CD4-positive, alpha-beta T cell treated with Interleukin-1 beta for 1 hour (primary cell): Measurements from ENCODE around the gene TMED7.
"Not testable (repeated sequence)": the region's sequence is repeated elsewhere in the genome, so short reads cannot be mapped to it uniquely, and the experiment has no call there.

Experiments
- DNase-seq, 2 donors: peaks; one replicate each; pipeline ENCODE4 v3.0.0-alpha.2; 2020 to 2022

Gene TMED7

GRCh38 chr5:115625579-115626444 lies at the start of gene TMED7:
Gene TMED7 (minus strand): TSS chr5:115626036. CDS start chr5:115625792, 244 bp downstream.
- DNase-seq, result peak; percentile 99

DNA sequence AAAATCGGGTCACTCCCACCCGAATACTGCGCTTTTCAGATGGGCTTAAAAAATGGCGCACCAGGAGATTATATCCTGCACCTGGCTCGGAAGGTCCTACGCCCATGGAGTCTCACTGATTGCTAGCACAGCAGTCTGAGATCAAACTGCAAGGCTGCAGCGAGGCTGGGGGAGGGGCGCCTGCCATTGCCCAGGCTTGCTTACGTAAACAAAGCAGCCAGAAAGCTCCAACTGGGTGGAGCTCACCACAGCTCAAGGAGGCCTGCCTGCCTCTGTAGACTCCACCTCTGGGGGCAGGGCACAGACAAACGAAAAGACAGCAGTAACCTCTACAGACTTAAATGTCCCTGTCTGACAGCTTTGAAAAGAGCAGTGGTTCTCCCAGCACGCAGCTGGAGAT lies 48.9 kb upstream of the TMED7 start:
- DNase-seq, result not testable (repeated sequence)

GRCh38 chr5:115673596-115673995 lies 47.8 kb upstream of the TMED7 start:
- DNase-seq, result no peak

GRCh38 chr5:115671939-115672338 lies 46.1 kb upstream of the TMED7 start:
- DNase-seq, result no peak

- no peak for DNase-seq
These were observed 40.2 kb upstream of the TMED7 start for GRCh38 chr5:115666023-115666422.

DNA sequence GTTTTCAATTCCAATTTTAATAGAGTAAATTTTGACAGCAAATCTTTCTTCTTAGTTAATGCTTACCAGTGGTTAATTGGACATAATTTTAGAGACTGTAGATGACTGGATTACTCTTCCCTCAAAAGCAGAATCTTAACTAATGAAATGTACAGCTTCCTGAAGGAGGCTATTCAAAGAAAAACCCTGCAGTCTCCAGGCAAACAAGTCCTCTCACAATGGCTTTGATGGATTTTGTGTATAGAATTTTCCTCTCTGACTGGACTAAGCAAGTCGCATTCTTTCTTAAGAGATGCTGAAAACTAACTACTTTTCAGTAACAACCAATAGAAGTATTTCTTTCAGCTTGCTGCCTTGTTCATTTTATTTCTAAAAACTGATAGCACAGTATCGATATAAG lies 35.7 kb upstream of the TMED7 start:
- no peak for DNase-seq

GRCh38 chr5:115661101-115661500 lies 35.3 kb upstream of the TMED7 start:
- no peak for DNase-seq

DNA sequence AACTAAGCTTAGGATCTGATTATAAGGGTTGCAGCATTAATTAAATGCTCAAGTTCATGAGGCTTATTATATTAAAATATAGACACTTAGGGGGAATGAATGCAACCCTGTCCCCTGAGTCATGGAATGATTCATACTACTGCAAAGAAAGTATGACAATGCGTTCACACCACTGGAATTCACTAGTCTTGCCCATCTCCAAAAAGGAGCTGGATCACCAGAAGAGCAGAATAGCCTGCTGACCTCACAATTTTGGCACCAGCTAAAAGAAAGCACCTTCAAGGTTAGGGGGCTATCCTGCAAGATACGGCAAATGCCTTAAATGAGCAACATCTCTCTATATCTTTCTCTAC lies 32.0 kb upstream of the TMED7 start:
- DNase-seq, result no peak

DNA sequence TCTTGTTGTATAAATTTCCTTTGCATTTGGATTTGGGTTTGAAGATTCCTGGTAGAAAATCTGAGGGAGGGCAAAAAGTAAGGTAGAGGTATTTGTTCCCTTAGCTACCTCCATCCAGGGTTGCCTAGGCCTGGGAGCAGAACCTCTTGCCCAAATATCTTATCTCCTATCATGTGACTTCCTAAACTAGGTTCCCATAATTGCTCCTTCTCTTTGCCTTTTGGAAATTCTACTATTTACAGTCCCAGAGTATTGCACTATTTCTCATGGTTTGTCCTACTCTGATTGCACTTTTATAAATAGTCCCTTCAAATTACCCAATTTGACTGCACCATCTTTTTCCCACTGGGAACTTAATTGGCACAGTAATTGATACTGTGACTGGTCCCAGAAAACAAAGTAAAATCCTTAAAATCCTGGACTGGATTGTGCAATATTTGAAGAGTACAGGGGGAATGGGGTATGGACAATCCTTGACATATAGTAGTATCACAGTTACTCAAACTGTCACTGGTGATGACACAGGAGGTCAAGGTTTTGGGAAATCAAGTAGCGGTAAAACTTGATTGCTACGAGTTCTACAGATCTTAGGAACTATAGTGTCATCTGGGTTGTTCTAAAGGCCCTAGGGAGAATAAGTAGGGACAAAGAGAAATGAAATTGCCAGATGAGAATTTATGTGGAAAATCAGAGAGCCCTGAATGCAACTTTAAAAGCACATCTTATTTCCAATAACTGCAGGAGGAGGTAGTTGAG lies 31.5 kb upstream of the TMED7 start:
- no peak for DNase-seq

DNA sequence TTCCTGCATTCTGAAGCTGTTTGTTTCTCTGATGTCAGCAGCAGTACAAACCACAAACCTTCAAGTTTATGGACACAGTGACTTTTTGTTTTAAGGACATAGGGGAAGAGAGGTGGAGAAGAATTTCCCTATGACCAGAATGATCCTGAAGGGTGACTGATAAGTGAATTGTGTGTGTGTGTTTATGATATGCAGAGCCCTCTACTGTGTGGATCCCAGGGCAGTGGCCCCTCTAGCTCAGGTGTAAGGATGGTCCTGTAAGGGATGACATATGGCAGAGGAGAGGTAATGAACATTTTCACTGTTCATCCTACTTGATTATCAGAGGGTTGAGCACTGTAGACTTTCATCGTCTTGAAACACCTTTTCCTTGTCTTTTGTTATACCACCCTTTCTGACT lies 30.6 kb upstream of the TMED7 start:
- DNase-seq, result no peak

GRCh38 chr5:115655994-115656393 lies 30.2 kb upstream of the TMED7 start:
- DNase-seq, result no peak

DNA sequence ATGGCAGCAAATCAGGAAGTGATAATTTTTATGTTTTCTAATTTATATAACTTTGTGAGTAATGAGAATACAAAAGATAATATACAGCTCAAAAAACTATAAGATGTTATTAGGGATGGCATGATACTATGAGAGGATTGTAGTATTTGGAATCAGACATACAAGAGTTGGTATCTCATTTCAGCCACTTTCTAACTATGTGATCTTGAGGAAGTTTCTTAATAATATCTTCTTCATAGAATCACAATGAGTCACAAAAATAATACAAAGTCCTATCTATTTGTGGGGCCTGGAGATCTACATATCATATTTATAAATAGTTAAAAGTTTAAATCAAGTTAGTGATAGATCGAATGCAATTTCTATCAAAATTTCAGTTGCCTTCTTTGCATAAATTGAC lies 23.7 kb upstream of the TMED7 start:
- DNase-seq, result no peak

- no peak for DNase-seq
These were observed 22.2 kb upstream of the TMED7 start for GRCh38 chr5:115648056-115648455.

- DNase-seq, result not testable (repeated sequence)
These were observed 19.6 kb upstream of the TMED7 start for GRCh38 chr5:115645386-115645785.

DNA sequence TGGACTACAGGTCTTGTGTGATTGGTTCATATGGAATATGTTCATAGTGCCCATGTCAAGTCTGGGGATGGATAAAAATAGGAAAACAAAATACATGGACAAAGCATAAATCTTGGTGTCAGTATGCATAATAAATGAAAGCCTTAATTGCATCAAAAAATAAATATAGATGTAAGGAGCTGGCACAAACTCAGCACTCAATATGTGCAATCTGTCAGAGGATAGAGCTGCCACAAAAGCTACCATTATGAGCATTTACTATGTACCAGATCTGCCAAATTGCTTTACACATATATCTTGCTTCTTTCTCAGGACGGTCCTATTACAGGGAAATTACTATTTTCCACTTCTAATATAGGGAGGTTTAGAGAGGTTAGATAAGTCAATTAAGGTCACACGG lies 18.2 kb upstream of the TMED7 start:
- DNase-seq, result no peak

GRCh38 chr5:115641948-115642347 lies 16.1 kb upstream of the TMED7 start:
- DNase-seq, result no peak

DNA sequence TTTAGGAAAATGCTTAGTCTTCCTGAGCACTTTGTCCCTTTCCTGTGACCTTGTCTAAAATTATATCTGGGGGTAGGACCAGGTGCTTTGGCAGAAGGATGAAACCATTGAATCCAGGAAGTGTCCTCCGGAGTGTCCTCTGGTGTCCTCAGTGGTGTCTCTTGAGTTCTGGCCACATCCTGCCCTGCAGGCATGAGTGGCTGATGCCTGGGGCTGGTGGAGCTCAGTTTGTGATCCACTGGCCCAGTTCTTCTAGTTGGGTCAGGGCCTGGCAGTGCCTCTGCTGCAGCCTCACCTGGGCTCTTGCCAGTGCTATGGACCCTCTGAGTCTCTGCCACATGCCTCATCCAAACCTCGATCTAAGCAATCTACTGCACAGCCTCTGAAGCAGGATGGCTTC lies 14.4 kb upstream of the TMED7 start:
- no peak for DNase-seq

- no peak for DNase-seq
These were observed 13.5 kb upstream of the TMED7 start for GRCh38 chr5:115639377-115639776.

- DNase-seq, result no peak
These were observed 11.7 kb upstream of the TMED7 start for GRCh38 chr5:115637507-115637906.

GRCh38 chr5:115636008-115636407 lies 10.2 kb upstream of the TMED7 start:
- no peak for DNase-seq

- DNase-seq, result peak; percentile 81 to 84
These were observed 8.7 kb upstream of the TMED7 start for GRCh38 chr5:115634343-115635132.

DNA sequence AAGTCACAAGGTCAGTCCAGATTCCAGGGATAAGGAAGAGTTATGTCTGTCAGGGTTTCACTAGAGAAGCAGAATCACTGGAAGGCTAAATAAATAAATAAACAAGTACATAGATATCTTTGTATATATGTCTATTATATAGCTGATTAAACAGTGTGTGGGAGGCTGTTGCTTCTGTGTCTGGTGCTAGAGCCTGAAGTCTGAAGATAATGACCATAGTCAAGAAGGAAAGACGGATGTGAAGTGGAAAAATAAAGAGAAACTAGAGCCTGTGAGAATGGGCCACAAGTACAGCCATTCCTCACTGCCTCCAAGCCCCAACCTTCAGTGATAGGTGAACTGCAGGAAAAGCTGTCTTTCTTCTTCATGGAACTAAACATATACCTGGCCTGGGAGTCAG lies 4.1 kb upstream of the TMED7 start:
- DNase-seq, result no peak

DNA sequence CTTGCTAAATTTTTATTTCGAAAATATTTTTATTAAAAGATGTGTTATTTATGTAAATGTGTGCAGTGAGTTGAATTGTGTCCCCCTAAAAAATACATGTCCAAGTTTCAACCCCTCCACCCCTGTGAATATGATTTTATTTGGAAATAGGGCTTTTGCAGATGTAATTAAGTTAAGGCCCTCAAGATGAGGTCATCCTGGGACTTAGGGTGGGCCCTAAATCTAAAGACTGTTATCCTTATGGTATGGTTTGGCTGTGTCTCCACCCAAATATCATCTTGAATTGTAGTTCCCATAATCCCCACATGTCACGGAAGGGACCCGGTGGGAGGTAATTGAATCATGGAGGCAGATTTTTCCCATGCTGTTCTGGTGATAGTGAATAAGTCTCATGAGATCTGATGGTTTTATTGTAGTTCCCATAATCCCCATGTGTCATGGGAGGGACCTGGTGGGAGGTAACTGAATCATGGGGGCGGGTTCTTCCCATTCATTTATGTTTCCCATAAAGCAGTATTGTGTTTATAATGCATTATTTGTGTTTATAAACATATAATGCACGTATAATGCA lies 1.5 kb upstream of the TMED7 start:
- DNase-seq, result no peak
